Measurements from ENCODE around the gene TTC21A.

TTC21A gene

DNA sequence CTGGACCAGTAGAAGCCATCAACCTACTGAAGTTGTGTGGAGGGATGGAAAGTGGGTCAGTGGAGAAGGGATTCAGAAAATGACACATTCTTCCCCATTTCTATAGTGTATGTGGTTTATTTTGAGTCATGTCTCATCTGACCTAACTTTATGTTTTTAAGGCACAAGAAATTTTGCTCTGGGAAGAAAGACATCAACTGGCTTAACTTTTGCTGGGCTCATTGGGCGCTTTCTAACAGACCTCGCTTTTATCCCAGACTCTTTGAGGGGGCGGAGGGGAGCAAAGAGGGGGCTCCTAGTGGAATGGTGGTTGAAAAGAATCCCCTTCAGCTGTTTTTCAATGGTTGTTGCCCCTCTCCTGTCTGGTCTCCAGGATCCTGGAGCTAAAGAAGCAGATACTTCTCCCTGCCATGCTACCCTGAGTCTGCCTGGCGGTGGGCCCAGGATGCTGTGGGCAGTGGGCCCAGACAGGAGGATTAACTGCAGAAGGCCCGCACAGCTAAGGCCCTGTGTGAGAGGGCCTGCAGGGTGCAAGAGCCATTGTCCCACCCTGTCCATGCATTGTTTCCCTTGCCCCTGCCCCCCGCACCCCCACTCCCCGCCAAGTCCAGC is 31.4 kb downstream of the TTC21A start:
- DNase-seq (ENCODE audit: low spot score), result peak; percentile 89

DNA sequence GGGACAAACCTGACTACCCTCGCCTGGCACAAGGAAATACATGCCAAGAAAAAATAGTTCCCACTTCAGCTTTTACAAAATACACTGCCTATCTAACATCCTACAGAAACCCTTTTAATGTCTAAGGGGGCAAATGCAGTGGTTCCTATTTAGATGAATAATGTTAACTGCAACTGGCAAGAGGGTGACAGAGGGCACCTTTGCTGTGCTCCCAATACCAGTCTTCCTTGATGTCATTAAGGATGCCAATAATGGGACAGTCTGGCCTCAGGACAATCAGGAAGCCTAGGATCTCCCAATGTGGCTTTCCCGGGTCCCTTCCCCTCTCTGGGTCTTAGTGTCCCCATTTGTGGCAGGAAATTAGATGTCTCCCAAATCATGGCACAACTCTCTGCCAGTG is 32.0 kb downstream of the TTC21A start:
- DNase-seq (ENCODE audit: low spot score), result no peak

- DNase-seq (ENCODE audit: low spot score), result no peak
Measured at GRCh38 chr3:39140341-39140971, 33.0 kb downstream of the TTC21A start.

- peak; percentile 20 for DNase-seq (ENCODE audit: low spot score)
Measured at GRCh38 chr3:39141171-39141995, 33.9 kb downstream of the TTC21A start.

GRCh38 chr3:39142067-39142466 is 34.6 kb downstream of the TTC21A start:
- no peak for DNase-seq (ENCODE audit: low spot score)

GRCh38 chr3:39143051-39143885 is 35.8 kb downstream of the TTC21A start:
- DNase-seq (ENCODE audit: low spot score), result no peak

DNA sequence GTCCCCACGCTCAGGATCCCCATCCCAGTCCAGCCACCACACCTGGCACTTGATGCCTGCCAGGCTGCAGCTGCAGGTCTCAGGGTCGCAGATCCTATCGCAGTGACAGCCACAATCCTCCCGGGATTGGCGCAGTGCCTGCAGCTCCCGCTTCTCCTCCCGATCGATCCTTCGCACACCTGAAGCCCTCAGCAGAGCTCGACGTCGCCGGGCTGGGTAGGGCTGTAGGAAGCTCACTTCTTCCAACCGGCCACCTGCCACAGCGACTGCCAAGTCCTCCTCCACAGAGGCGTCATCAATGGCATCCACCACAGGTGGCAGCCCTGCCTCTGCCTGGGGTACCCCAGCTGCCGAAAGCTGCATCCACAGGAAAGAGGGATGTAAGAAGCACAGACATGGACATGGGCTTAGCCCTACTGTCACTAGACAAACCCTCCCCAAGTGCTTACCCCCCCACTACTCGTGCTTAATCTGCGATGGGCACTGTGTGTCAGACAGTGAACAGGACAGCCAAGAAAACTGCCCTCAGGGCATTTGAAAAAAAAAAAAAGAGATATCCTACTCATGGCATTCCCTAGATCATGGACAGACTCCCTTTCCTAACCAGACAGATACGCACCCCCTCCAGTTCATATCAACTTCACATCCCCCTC is 36.7 kb downstream of the TTC21A start:
- no peak for DNase-seq (ENCODE audit: low spot score)

- no peak for DNase-seq (ENCODE audit: low spot score)
Measured at GRCh38 chr3:39144748-39145380, 37.4 kb downstream of the TTC21A start.

DNA sequence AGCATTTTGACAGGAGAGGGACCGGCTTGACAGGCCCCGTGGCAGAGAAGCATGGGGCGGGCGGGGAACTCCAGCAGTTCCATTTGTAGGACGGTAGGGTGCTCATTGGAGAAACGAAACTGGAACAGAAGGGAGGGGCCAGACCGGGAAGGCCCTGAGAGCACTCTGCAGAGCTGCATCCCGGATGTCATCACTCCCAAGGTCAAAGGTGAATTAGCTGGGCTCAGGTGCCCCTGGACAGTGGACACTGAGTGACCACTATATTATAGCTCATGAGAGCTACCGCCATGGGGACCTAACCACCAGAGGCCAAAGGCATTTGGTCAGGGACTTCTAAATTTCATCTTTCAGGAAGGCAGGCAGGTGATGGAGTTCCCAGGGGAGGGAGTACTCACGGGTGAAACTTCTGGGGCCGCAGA is 38.6 kb downstream of the TTC21A start:
- no peak for DNase-seq (ENCODE audit: low spot score)

DNA sequence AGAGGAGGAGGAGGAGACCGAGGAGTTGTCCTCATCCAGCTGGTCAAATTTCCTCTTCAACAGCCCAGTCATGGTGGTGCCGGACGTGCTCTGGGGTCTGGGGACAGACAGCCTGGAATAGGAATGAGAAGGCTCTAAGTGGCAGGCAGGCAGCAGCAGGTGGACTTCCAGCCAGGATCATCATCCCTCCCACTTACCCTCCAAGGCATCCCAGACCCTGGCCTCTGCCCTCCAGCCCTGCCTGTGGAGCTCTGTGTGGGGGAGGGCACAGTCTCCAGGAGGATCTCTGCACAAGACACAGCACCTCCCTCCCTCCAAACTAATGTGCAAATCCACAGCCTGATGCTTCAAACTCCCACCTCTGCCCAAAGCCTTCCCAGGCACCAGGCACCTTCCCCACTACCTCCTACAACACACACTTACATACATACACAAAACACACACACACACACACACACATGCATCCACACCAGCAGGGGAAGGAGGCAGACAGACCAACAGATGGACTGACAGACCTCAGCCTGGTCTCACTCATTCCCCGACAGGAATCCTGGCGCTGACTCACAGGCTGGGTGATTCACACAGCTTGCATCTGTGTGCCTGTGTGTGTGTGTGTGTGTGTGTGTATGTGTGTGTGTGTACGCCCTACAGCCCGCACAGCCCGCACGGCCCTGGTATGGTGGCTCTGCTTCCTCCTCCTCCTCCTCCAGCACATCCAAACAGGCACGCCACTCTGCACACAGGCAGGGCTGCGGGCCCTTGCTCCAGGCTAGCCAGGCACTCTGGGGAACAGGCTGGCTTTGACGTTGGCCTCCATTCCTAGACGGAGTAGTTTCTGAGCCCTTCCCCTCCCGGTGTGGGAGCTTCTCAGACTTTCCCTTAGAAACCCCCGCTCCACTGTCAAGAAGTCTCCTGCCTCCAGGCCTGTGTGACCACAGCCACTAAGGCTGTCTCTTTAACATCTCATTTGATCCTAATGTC is 39.4 kb downstream of the TTC21A start:
- peak; percentile 28 for DNase-seq (ENCODE audit: low spot score)

- DNase-seq (ENCODE audit: low spot score), result peak; percentile 19
Measured at GRCh38 chr3:39147711-39148434, 40.4 kb downstream of the TTC21A start.

GRCh38 chr3:39148435-39149058 is 41.1 kb downstream of the TTC21A start:
- DNase-seq (ENCODE audit: low spot score), result peak; percentile 22

DNA sequence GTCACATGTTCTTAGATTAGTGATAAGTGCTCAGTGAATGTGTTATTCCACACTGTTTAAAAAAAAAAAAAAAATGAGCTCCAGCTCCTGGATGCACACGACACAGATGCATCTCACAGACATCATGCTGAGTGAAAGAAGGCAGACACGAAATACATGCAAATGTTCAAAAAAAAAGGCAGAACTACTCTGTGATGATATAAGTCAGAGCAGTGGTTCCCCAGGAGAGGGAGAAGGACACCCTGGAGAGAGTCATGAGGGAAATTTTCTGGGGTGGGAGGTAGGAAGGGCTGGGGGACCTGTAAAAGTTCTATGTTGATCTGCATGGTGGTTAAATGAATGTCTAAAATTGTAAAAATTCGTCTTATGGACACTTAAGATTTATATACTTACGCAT is 41.6 kb downstream of the TTC21A start:
- DNase-seq (ENCODE audit: low spot score), result no peak

GRCh38 chr3:39149498-39150147 is 42.1 kb downstream of the TTC21A start:
- no peak for DNase-seq (ENCODE audit: low spot score)

DNA sequence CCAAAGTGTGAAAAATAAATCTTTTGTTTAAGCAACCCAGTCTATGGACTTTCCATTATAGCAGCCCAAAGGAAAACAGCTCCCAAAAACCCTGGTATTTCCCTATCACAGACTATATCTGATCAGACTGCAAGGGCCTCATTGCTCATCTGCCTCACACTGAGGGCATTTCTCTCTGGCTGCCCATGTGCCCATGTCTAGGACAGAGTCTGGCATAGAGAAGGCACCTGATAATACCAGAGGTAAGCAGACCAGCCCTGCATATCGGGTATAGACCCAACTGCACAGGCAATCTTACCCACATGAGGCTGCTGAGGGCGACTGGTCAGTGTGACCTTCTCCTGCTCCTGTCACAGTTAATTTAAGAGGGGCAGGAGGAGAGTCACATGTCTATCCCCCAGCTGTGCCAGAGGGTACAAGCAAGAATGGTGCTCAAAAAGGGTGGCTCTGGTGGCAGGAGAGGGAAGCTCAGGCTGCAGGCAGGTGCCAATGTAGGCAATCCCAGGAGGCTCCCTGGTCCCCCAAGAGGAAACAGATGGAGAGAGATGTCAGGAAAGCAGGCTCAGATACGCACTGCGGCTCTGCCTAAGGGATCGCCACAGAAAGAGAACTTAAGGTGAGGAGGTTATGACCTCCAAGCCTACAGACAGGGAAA is 42.8 kb downstream of the TTC21A start:
- DNase-seq (ENCODE audit: low spot score), result peak; percentile 21

DNA sequence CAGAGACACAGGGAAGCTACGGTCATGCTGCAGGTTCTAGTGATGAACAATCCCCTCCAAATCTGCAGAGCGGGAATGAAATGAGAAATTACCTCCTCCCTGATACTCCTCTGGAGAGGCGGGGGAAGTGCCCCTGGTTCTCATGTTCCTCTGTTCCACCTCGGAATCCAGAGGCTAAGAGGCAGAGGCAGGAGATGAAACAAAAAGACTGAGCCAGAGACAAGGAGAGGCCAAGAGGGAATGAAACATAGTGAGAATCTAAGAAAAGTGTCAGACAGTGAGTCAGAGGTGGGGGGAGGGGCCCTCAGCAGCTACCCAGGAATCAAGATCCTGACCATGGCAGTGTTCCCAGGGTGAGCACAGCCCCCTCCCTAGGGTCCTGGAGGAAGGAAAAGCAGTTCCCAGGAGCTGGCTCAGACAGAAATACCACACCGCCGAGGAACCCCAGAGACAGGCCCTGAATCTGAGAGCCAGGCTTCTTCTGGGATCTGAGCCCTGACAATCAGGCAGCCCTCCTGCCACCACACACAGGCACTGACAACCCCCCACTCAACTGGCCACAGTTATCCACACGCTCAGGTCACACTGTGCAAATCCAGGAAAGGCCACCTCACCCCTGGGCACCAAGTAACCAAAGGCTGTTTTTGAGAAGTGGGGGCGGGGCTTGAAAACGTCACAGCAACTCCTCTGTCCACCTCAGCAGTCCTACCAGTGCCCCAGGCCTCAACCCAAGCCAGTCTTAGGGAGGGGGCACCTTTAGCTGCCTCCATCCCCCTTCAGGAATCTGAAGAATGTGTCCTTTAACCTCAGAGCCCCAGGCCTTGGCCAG is 43.5 kb downstream of the TTC21A start:
- DNase-seq (ENCODE audit: low spot score), result peak; percentile 53

GRCh38 chr3:39153977-39154279 is 46.4 kb downstream of the TTC21A start:
- DNase-seq (ENCODE audit: low spot score), result no peak

Measured in cerebellar cortex (tissue), 1 donor.